Fibroblast of lung (primary cell): ENCODE measurements around the gene E2F1. TPM values are rescaled to one million over a fixed set of nuclear protein-coding genes. Genes with fewer than 3 reads are reported as not detected.
"Not testable (repeated sequence)": the region's sequence is repeated elsewhere in the genome, so short reads cannot be mapped to it uniquely, and the experiment has no call there.

Experiments
- DNase-seq, 2 donors: peaks; one replicate each; pipeline versions ENCODE4 v3.0.0 to v3.0.0-alpha.2; 2010; ENCODE audit warnings: low read depth in 2 of 2
- H2AFZ ChIP-seq: 2 replicates; pipeline ENCODE4 v1.5.1; 2012; ENCODE audit warnings: low read length, control low read depth, inconsistent platforms
- H3K27ac ChIP-seq: 2 replicates; pipeline ENCODE4 v1.5.1; 2011; ENCODE audit warnings: low read length, control low read depth; ENCODE audit not compliant: insufficient read depth
- H3K27me3 ChIP-seq: 2 replicates; pipeline ENCODE4 v1.5.1; 2011; ENCODE audit warnings: mild to moderate bottlenecking, low read length; ENCODE audit not compliant: control insufficient read depth, insufficient read depth
- H3K36me3 ChIP-seq: 2 replicates; pipeline ENCODE4 v1.5.1; 2011; ENCODE audit warnings: low read length; ENCODE audit not compliant: control insufficient read depth, insufficient read depth
- H3K4me1 ChIP-seq: 2 replicates; pipeline ENCODE4 v1.5.1; 2011; ENCODE audit warnings: low read length; ENCODE audit not compliant: control insufficient read depth, insufficient read depth; ENCODE audit errors: extremely low read depth
- H3K4me2 ChIP-seq: 2 replicates; pipeline ENCODE4 v1.5.1; 2011; ENCODE audit warnings: low read length, control low read depth; ENCODE audit not compliant: insufficient read depth; ENCODE audit errors: extremely low read depth
- H3K4me3 ChIP-seq, 4 experiments: fragments of 200-600 bp in 1 of 4; sonication (generic) in 1 of 4; replicated peaks in 1 of 4; 2 replicates each; pipeline ENCODE4 v1.5.1; 2011 to 2016; ENCODE audit warnings: low read length in 4 of 4, low read depth in 3 of 4, mild to moderate bottlenecking in 3 of 4, control low read depth in 2 of 4, inconsistent platforms in 1 of 4, mixed read lengths in 1 of 4; ENCODE audit not compliant: insufficient read depth in 1 of 4; ENCODE audit errors: control extremely low read depth in 1 of 4
- H3K79me2 ChIP-seq: 2 replicates; pipeline ENCODE4 v1.5.1; 2012; ENCODE audit warnings: mild to moderate bottlenecking, low read length, inconsistent platforms; ENCODE audit not compliant: control insufficient read depth, insufficient read depth
- H3K9ac ChIP-seq: 2 replicates; pipeline ENCODE4 v1.5.1; 2011; ENCODE audit warnings: mild to moderate bottlenecking, low read length, control low read depth; ENCODE audit not compliant: insufficient read depth
- H3K9me3 ChIP-seq: 2 replicates; pipeline ENCODE4 v1.5.1; 2012; ENCODE audit warnings: low read depth, low read length; ENCODE audit not compliant: control insufficient read depth, insufficient read depth
- H4K20me1 ChIP-seq: 2 replicates; pipeline ENCODE4 v1.5.1; 2011; ENCODE audit warnings: low read length; ENCODE audit not compliant: control insufficient read depth, insufficient read depth; ENCODE audit errors: extremely low read depth
- CTCF ChIP-seq, 2 donors: IDR thresholded peaks in 1 of 2; conservative IDR thresholded peaks in 1 of 2; 1 replicate in 1 of 2; 2 replicates in 1 of 2; pipeline ENCODE4 v1.5.1; 2011 to 2012; ENCODE audit warnings: low read length in 2 of 2, control low read depth in 1 of 2, inconsistent platforms in 1 of 2, low read depth in 1 of 2, mild to moderate bottlenecking in 1 of 2
- EZH2 ChIP-seq: IDR thresholded peaks from 2 replicates; pipeline ENCODE4 v1.5.1; 2012; ENCODE audit warnings: low read length, control low read depth, mild to moderate bottlenecking; ENCODE audit errors: missing control alignments
- polyA plus RNA-seq, 2 donors: library from polyadenylated mRNA; depleted of rRNA in 1 of 2; stranded (reverse) in 1 of 2; unstranded in 1 of 2; fragments of >200 nt; gene quantifications; 2 replicates each; pipeline ENCODE4 v1.2.1, GENCODE V29; 2011 to 2012; ENCODE audit warnings: missing spikeins in 1 of 2
- total RNA-seq: library from RNA; depleted of rRNA; stranded (reverse); fragments of >200 nt; gene quantifications from 2 replicates; pipeline ENCODE4 v1.2.1, GENCODE V29; 2014

Gene E2F1
- total and polyA plus RNA-seq, 2 donors (not counting 1 experiment from before 2014, with no cell fraction given), result 2.1 to 3.5 TPM

- Histone ChIP-seq H2AFZ (no peak overlapping the region), H3K27ac (no peak overlapping the region)
- DNase-seq, result peak in 1 of 2 donors; percentile 11
These were observed 45.9 kb downstream of the E2F1 start for GRCh38 chr20:33640287-33640686.

GRCh38 chr20:33636776-33637175, 49.4 kb downstream of the E2F1 start:
- Histone ChIP-seq H3K9me3 (no peaks in the 10 kb centered on the region), H3K79me2 (no peaks in the 10 kb centered on the region), H3K4me3 (no peak overlapping the region), H3K4me1 (no peaks in the 10 kb centered on the region), H4K20me1 (no peaks in the 10 kb centered on the region), H2AFZ (no peak overlapping the region), H3K9ac (no peak overlapping the region), H3K27ac (no peak overlapping the region), H3K4me2 (no peak overlapping the region), H3K36me3 (peaks cover 2% of the 10 kb centered on the region), H3K27me3 (no peaks in the 10 kb centered on the region)
- no peak for TF ChIP-seq CTCF (conservative IDR thresholded peaks at IDR 0.05 in 1 of 2, IDR thresholded peaks at IDR 0.05 in 1 of 2; ENCODE audit: low read depth in 1 of 2, low read length in 2 of 2)
- no peak for TF ChIP-seq EZH2
- DNase-seq, result no peak

More at GRCh38 chr20:33640287-33640686, 45.9 kb downstream of the E2F1 start:
- no peak overlapping the region for H3K4me2 ChIP-seq
- no peaks in the 10 kb centered on the region for H3K4me1 ChIP-seq
- no peaks in the 10 kb centered on the region for H3K27me3 ChIP-seq
- no peaks in the 10 kb centered on the region for H3K79me2 ChIP-seq
- peaks cover 5% of the 10 kb centered on the region for H3K36me3 ChIP-seq
- no peak overlapping the region for H3K9ac ChIP-seq
- H4K20me1 ChIP-seq, result no peaks in the 10 kb centered on the region
- no peak overlapping the region for H3K4me3 ChIP-seq
- no peak for TF ChIP-seq EZH2
- no peak for TF ChIP-seq CTCF (conservative IDR thresholded peaks at IDR 0.05 in 1 of 2, IDR thresholded peaks at IDR 0.05 in 1 of 2; ENCODE audit: low read depth in 1 of 2, low read length in 2 of 2)
- no peaks in the 10 kb centered on the region for H3K9me3 ChIP-seq

- no peaks in the 10 kb centered on the region for H4K20me1 ChIP-seq
- H3K4me2 ChIP-seq, result no peak overlapping the region
- H2AFZ ChIP-seq, result no peak overlapping the region
- no peaks in the 10 kb centered on the region for H3K79me2 ChIP-seq
- TF ChIP-seq EZH2 (no peak), CTCF (conservative IDR thresholded peaks at IDR 0.05 in 1 of 2, IDR thresholded peaks at IDR 0.05 in 1 of 2; ENCODE audit: low read depth in 1 of 2, low read length in 2 of 2) (no peak)
- H3K9me3 ChIP-seq, result no peaks in the 10 kb centered on the region
- DNase-seq, result no peak
- peaks cover 2% of the 10 kb centered on the region for H3K36me3 ChIP-seq
- no peaks in the 10 kb centered on the region for H3K27me3 ChIP-seq
- H3K4me3 ChIP-seq, result no peak overlapping the region
- no peak overlapping the region for H3K9ac ChIP-seq
- no peaks in the 10 kb centered on the region for H3K4me1 ChIP-seq
- H3K27ac ChIP-seq, result no peak overlapping the region
These were observed 50.8 kb downstream of the E2F1 start for GRCh38 chr20:33635341-33635740.

GRCh38 chr20:33631910-33632309, 54.3 kb downstream of the E2F1 start:
- H4K20me1 ChIP-seq, H3K27ac ChIP-seq: not testable (repeated sequence)

More at GRCh38 chr20:33631910-33632309, 54.3 kb downstream of the E2F1 start:
- not testable (repeated sequence) for H3K36me3 ChIP-seq, H3K9me3 ChIP-seq, H3K4me2 ChIP-seq, H3K4me3 ChIP-seq, DNase-seq, H3K9ac ChIP-seq, H3K27me3 ChIP-seq, H2AFZ ChIP-seq, H3K4me1 ChIP-seq, H3K79me2 ChIP-seq
